ENCODE data around the gene DNAI4.
"Not testable (repeated sequence)": the region's sequence is repeated elsewhere in the genome, so short reads cannot be mapped to it uniquely, and the experiment has no call there.

DNAI4 gene

GRCh38 chr1:66831529-66832239 is 93.0 kb downstream of the DNAI4 start:
- no peak for DNase-seq (ENCODE audit: low read depth)

GRCh38 chr1:66824771-66825170 is 99.9 kb downstream of the DNAI4 start:
- no peak for DNase-seq (ENCODE audit: low read depth)

- DNase-seq (ENCODE audit: low read depth): no peak
These were observed 114.8 kb downstream of the DNAI4 start for GRCh38 chr1:66809736-66810326.

GRCh38 chr1:66809245-66809644 is 115.4 kb downstream of the DNAI4 start:
- no peak for DNase-seq (ENCODE audit: low read depth)

GRCh38 chr1:66795839-66796238 is 128.8 kb downstream of the DNAI4 start:
- DNase-seq (ENCODE audit: low read depth): not testable (repeated sequence)

GRCh38 chr1:66791621-66792610 is 132.7 kb downstream of the DNAI4 start:
- no peak for DNase-seq (ENCODE audit: low read depth)

- no peak for DNase-seq (ENCODE audit: low read depth)
These were observed 136.3 kb downstream of the DNAI4 start for GRCh38 chr1:66788231-66788939.

- no peak for DNase-seq (ENCODE audit: low read depth)
These were observed 137.0 kb downstream of the DNAI4 start for GRCh38 chr1:66787641-66788040.

GRCh38 chr1:66785800-66786199 is 138.9 kb downstream of the DNAI4 start:
- not testable (repeated sequence) for DNase-seq (ENCODE audit: low read depth)

GRCh38 chr1:66779475-66780078 is 145.1 kb downstream of the DNAI4 start:
- DNase-seq (ENCODE audit: low read depth): no peak

- DNase-seq (ENCODE audit: low read depth): no peak
These were observed 145.7 kb downstream of the DNAI4 start for GRCh38 chr1:66778969-66779368.

- DNase-seq (ENCODE audit: low read depth): no peak
These were observed 146.4 kb downstream of the DNAI4 start for GRCh38 chr1:66778266-66778665.

- DNase-seq (ENCODE audit: low read depth): no peak
These were observed 146.8 kb downstream of the DNAI4 start for GRCh38 chr1:66777831-66778230.

- no peak for DNase-seq (ENCODE audit: low read depth)
These were observed 149.0 kb downstream of the DNAI4 start for GRCh38 chr1:66775646-66776045.

- DNase-seq (ENCODE audit: low read depth): no peak
These were observed 150.2 kb downstream of the DNAI4 start for GRCh38 chr1:66774438-66774837.

GRCh38 chr1:66773227-66773626 is 151.4 kb downstream of the DNAI4 start:
- DNase-seq (ENCODE audit: low read depth): no peak

- no peak for DNase-seq (ENCODE audit: low read depth)
These were observed 154.0 kb downstream of the DNAI4 start for GRCh38 chr1:66770694-66771093.

GRCh38 chr1:66770240-66770639 is 154.4 kb downstream of the DNAI4 start:
- no peak for DNase-seq (ENCODE audit: low read depth)

GRCh38 chr1:66769512-66770229 is 155.0 kb downstream of the DNAI4 start:
- no peak for DNase-seq (ENCODE audit: low read depth)

GRCh38 chr1:66768965-66769364 is 155.7 kb downstream of the DNAI4 start:
- no peak for DNase-seq (ENCODE audit: low read depth)

GRCh38 chr1:66767626-66768025 is 157.0 kb downstream of the DNAI4 start:
- DNase-seq (ENCODE audit: low read depth): no peak

All from GM04503 (cell line).